ENCODE measurements around the gene MYO1B. TPM values are rescaled to one million over a fixed set of nuclear protein-coding genes. Genes with fewer than 3 reads are reported as not detected.

MYO1B gene
- total RNA-seq, 2 donors from 2014 or later = 11.6 to 14.7 TPM

DNA sequence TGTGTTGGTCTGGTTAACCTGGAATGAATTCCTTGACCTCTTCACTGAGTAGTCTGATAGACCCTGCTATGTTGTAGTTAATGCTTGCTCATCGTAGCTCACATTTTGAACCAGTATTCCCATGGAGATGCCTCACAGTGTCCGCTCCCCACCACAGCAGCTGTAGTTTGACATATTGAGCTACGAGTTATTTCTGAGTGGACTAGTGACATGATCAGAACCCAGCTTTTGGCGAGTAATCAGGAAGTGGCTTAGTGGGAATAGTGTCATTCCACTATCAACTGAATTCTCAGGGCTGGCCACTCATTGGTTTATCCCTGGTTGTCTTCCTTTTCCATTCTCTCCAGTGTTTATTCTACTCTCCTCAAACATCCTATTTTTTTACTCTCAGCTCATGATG lies 102.7 kb downstream of the MYO1B start:
- Histone ChIP-seq H3K27ac (no peak overlapping the region), H3K4me1 (peaks cover 0 to 8% of the 10 kb centered on the region in 2 donors), H3K27me3 (no peaks in the 10 kb centered on the region), H3K36me3 (no peaks in the 10 kb centered on the region), H3K9me3 (no peaks in the 10 kb centered on the region), H3K4me3 (no peak overlapping the region)
- no peak for DNase-seq (ENCODE audit: low spot score)
- TF ChIP-seq, protein P1, sequence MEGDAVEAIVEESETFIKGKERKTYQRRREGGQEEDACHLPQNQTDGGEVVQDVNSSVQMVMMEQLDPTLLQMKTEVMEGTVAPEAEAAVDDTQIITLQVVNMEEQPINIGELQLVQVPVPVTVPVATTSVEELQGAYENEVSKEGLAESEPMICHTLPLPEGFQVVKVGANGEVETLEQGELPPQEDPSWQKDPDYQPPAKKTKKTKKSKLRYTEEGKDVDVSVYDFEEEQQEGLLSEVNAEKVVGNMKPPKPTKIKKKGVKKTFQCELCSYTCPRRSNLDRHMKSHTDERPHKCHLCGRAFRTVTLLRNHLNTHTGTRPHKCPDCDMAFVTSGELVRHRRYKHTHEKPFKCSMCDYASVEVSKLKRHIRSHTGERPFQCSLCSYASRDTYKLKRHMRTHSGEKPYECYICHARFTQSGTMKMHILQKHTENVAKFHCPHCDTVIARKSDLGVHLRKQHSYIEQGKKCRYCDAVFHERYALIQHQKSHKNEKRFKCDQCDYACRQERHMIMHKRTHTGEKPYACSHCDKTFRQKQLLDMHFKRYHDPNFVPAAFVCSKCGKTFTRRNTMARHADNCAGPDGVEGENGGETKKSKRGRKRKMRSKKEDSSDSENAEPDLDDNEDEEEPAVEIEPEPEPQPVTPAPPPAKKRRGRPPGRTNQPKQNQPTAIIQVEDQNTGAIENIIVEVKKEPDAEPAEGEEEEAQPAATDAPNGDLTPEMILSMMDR (IDR thresholded peaks at IDR 0.05) = no peak

DNA sequence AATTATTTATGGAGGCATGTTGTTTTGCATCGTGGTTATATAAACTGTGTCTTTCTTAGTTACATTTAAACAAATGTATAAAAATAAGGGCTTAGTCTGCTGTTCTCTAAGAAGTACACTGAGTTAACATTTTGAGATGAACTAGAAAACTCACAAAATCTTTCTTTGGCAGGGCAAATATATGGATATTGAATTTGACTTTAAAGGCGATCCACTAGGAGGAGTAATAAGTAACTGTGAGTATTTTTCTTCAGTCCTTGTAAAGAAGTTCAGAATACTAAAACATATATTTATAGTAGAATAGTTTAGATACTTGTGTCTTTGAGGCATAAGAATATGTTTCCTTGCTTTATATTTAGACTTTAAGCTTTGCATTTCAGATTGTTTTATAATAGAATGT lies 104.8 kb downstream of the MYO1B start:
- Histone ChIP-seq H3K36me3 (no peaks in the 10 kb centered on the region), H3K9me3 (no peaks in the 10 kb centered on the region), H3K27me3 (no peaks in the 10 kb centered on the region), H3K4me1 (peaks cover 0 to 8% of the 10 kb centered on the region in 2 donors), H3K27ac (no peak overlapping the region), H3K4me3 (no peak overlapping the region)
- DNase-seq (ENCODE audit: low spot score) = no peak
- TF ChIP-seq, protein P1 (IDR thresholded peaks at IDR 0.05) = peak in 1 of 2 donors; percentile 12

DNA sequence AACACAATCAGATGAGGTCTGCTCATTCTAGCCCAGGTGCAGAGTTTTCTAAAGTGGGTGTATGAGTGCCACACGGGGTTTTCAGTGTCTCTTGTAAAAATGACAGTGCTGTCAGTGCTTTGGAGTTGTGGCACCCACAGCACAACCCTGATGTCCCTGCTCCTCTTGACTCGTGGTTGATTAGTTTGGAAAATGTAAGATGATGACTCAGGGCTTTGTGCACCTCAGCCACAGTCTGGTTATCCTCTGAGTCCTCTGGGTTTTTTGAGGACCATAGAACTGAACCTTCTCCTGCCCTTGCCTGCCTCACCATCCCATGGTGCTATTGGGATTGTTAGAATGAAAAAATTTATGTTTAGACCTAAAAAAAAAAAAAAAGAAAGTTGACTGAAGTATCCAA lies 105.6 kb downstream of the MYO1B start:
- peaks cover 0 to 8% of the 10 kb centered on the region in 2 donors for H3K4me1 ChIP-seq
- no peaks in the 10 kb centered on the region for H3K9me3 ChIP-seq
- TF ChIP-seq, protein P1 (IDR thresholded peaks at IDR 0.05) = no peak
- DNase-seq (ENCODE audit: low spot score) = no peak
- no peaks in the 10 kb centered on the region for H3K27me3 ChIP-seq
- H3K36me3 ChIP-seq = no peaks in the 10 kb centered on the region
- H3K4me3 ChIP-seq = no peak overlapping the region
- H3K27ac ChIP-seq = no peak overlapping the region

DNA sequence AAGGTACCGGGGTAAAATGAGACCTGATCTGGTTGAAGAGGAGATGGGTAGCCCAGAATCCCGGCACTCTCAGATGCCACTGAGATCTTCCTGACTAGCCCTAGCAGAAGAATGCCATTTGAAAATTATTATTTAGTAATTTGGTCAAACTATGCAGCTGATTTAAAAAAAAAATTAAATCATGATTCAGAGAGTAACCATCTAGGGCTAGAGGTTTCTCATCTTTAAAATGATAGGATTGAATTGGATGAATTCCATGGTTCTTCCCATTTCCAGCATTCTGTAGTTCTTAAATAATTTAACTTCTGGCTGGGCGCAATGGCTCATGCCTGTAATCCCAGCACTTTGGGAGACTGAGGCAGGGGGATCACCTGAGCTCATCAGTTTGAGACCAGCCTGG lies 106.1 kb downstream of the MYO1B start:
- Histone ChIP-seq H3K27ac (no peak overlapping the region), H3K9me3 (no peaks in the 10 kb centered on the region), H3K4me1 (peaks cover 0 to 8% of the 10 kb centered on the region in 2 donors), H3K4me3 (no peak overlapping the region), H3K27me3 (no peaks in the 10 kb centered on the region), H3K36me3 (no peaks in the 10 kb centered on the region)
- no peak for DNase-seq (ENCODE audit: low spot score)
- TF ChIP-seq, protein P1 (IDR thresholded peaks at IDR 0.05) = no peak

DNA sequence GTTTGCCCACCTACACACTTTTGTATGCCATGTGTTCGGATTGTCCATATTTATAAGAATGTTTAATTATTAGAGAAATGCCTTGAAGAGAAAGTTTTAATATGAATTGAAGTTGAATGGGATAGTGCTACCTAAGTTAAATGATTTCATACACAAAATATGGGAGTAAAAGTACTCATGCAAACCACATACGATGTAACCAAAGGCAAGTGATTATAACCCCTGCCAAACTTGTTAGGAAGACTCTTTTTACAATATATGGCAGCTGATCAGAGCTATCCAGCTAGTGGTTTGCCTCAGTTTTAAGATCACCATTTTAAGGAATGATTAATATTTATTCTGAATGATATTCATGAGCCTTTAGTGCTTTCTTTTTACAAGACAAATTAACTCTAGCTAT lies 106.7 kb downstream of the MYO1B start:
- DNase-seq (ENCODE audit: low spot score) = no peak
- Histone ChIP-seq H3K9me3 (no peaks in the 10 kb centered on the region), H3K4me1 (peaks cover 0 to 4% of the 10 kb centered on the region in 2 donors), H3K4me3 (no peak overlapping the region), H3K27ac (no peak overlapping the region), H3K36me3 (no peaks in the 10 kb centered on the region), H3K27me3 (no peaks in the 10 kb centered on the region)
- TF ChIP-seq, protein P1 (IDR thresholded peaks at IDR 0.05) = no peak

DNA sequence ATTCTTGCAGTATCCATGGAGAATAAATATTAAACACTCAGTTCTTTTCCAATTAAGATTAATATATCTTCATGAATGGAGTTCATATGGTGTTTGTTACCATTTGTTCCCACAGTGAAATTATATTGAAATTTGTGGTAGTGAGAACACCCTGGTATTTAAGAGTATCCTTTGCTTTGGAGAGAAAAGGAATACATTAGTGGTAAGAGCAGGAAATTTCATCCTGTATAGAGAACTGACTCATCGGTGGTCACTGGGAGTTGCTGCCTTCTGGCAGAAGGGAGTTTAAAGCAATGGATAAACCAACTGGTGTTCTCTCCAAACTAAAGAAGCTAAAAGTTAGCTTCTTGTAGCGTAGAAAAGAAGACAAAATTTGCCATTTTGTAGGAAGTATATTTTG lies 107.3 kb downstream of the MYO1B start:
- Histone ChIP-seq H3K27ac (no peak overlapping the region), H3K4me1 (peaks cover 0 to 2% of the 10 kb centered on the region in 2 donors), H3K4me3 (no peak overlapping the region), H3K27me3 (no peaks in the 10 kb centered on the region), H3K9me3 (no peaks in the 10 kb centered on the region), H3K36me3 (no peaks in the 10 kb centered on the region)
- no peak for DNase-seq (ENCODE audit: low spot score)
- TF ChIP-seq, protein P1 (IDR thresholded peaks at IDR 0.05) = no peak

Measured in right atrium auricular region (tissue), 2 donors.